Parathyroid adenoma (tissue), 2 donors: ENCODE measurements around the gene TARS2.

Experiments used
- H2AFZ ChIP-seq: fragments of 300-600 bp; sonication (generic); one replicate; pipeline ENCODE4 v1.7.0; 2017; ENCODE audit warnings: antibody characterized with exemption, mild to moderate bottlenecking
- H3K27ac ChIP-seq: fragments of 300-600 bp; sonication (generic); one replicate; pipeline ENCODE4 v1.7.0; 2017
- H3K27me3 ChIP-seq: fragments of 300-600 bp; sonication (generic); one replicate; pipeline ENCODE4 v1.7.0; 2017; ENCODE audit warnings: low read length; ENCODE audit not compliant: control insufficient read depth, insufficient read depth
- H3K36me3 ChIP-seq: fragments of 300-600 bp; sonication (generic); one replicate; pipeline ENCODE4 v1.7.0; 2017; ENCODE audit warnings: low read length; ENCODE audit not compliant: control insufficient read depth, insufficient read depth
- H3K4me1 ChIP-seq: fragments of 300-600 bp; sonication (generic); one replicate; pipeline ENCODE4 v1.7.0; 2017; ENCODE audit warnings: control low read depth
- H3K4me2 ChIP-seq: fragments of 300-600 bp; sonication (generic); one replicate; pipeline ENCODE4 v1.7.0; 2017; ENCODE audit warnings: low read length
- H3K4me3 ChIP-seq: fragments of 300-600 bp; sonication (generic); one replicate; pipeline ENCODE4 v1.7.0; 2017; ENCODE audit warnings: low read depth, low read length
- H3K79me2 ChIP-seq: fragments of 300-600 bp; sonication (generic); one replicate; pipeline ENCODE4 v1.7.0; 2017; ENCODE audit warnings: control low read depth
- H3K9ac ChIP-seq: fragments of 300-600 bp; sonication (generic); one replicate; pipeline ENCODE4 v1.7.0; 2017; ENCODE audit warnings: mild to moderate bottlenecking
- H3K9me3 ChIP-seq: fragments of 300-600 bp; sonication (generic); one replicate; pipeline ENCODE4 v1.7.0; 2017; ENCODE audit warnings: low read length; ENCODE audit not compliant: control insufficient read depth
- TF ChIP-seq, protein P1 (sequence below): fragments of 300-600 bp; sonication (generic); IDR thresholded peaks from one replicate; pipeline ENCODE4 v1.7.0; 2017; ENCODE audit warnings: antibody characterized with exemption, mild to moderate bottlenecking
- donor health status: primary hyperparathyroidism.

The TARS2 gene

DNA sequence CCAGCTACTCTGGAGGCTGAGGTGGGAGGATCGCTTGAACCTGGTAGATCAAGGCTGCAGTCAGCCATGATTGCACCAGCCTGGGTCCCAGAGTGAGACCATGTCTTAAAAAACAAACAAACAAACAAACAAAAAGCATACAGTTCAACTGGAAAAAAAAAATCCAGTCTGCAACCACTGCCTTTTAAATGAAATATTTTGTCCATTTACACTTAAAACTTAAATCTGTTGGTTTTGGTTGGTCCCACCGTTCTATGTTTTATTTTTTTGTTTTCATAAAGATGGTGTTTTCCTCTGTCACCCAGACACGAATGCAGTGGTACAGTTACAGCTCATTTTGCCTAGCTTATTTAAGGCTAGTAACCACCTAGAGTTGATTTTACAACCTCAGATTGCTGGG, 38.1 kb downstream of the TARS2 start:
- Histone ChIP-seq H3K27ac (no peak overlapping the region), H2AFZ (no peak overlapping the region), H3K36me3 (no peaks in the 10 kb centered on the region), H3K79me2 (no peaks in the 10 kb centered on the region), H3K4me3 (no peak overlapping the region), H3K9me3 (no peaks in the 10 kb centered on the region), H3K27me3 (no peaks in the 10 kb centered on the region), H3K4me2 (no peak overlapping the region), H3K4me1 (no peaks in the 10 kb centered on the region), H3K9ac (no peak overlapping the region)
- TF ChIP-seq, protein P1, sequence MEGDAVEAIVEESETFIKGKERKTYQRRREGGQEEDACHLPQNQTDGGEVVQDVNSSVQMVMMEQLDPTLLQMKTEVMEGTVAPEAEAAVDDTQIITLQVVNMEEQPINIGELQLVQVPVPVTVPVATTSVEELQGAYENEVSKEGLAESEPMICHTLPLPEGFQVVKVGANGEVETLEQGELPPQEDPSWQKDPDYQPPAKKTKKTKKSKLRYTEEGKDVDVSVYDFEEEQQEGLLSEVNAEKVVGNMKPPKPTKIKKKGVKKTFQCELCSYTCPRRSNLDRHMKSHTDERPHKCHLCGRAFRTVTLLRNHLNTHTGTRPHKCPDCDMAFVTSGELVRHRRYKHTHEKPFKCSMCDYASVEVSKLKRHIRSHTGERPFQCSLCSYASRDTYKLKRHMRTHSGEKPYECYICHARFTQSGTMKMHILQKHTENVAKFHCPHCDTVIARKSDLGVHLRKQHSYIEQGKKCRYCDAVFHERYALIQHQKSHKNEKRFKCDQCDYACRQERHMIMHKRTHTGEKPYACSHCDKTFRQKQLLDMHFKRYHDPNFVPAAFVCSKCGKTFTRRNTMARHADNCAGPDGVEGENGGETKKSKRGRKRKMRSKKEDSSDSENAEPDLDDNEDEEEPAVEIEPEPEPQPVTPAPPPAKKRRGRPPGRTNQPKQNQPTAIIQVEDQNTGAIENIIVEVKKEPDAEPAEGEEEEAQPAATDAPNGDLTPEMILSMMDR, result no peak

DNA sequence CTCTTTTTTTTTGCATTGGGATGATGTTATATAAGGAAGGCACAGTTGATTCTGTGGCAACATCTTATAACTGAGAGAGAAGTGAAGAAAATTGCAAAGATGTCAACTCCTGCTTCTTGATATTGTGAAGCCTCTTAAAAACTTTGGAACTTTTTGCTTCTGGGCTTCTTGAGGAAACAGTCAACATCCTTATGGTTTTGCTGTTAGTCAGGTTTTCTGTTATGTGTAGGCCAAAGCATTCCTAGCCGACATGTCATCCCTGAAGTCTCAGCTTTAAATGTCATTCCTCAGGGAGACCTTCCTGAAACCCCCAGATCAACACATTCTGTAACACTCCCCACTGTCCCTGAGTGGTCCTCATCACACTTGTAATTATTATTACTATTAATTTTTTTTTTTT, 41.0 kb downstream of the TARS2 start:
- Histone ChIP-seq H3K79me2 (no peaks in the 10 kb centered on the region), H3K27me3 (no peaks in the 10 kb centered on the region), H3K9ac (no peak overlapping the region), H2AFZ (no peak overlapping the region), H3K4me3 (no peak overlapping the region), H3K9me3 (no peaks in the 10 kb centered on the region), H3K27ac (no peak overlapping the region), H3K4me2 (no peak overlapping the region), H3K36me3 (no peaks in the 10 kb centered on the region), H3K4me1 (no peaks in the 10 kb centered on the region)
- TF ChIP-seq, protein P1, result no peak

- H3K4me1 ChIP-seq, result no peaks in the 10 kb centered on the region
- H3K27me3 ChIP-seq, result no peaks in the 10 kb centered on the region
- no peaks in the 10 kb centered on the region for H3K9me3 ChIP-seq
- TF ChIP-seq, protein P1, result no peak
- no peaks in the 10 kb centered on the region for H3K36me3 ChIP-seq
- no peak overlapping the region for H2AFZ ChIP-seq
- no peak overlapping the region for H3K9ac ChIP-seq
- no peak overlapping the region for H3K27ac ChIP-seq
- H3K4me3 ChIP-seq, result no peak overlapping the region
- no peaks in the 10 kb centered on the region for H3K79me2 ChIP-seq
- H3K4me2 ChIP-seq, result no peak overlapping the region
These were observed 41.8 kb downstream of the TARS2 start for GRCh38 chr1:150529017-150529416.

GRCh38 chr1:150530491-150531159, 43.4 kb downstream of the TARS2 start:
- H3K36me3 ChIP-seq, result no peaks in the 10 kb centered on the region
- no peaks in the 10 kb centered on the region for H3K4me1 ChIP-seq
- no peak overlapping the region for H3K4me3 ChIP-seq
- H3K27me3 ChIP-seq, result no peaks in the 10 kb centered on the region
- no peaks in the 10 kb centered on the region for H3K79me2 ChIP-seq
- no peak overlapping the region for H3K4me2 ChIP-seq
- H2AFZ ChIP-seq, result no peak overlapping the region
- no peaks in the 10 kb centered on the region for H3K9me3 ChIP-seq
- TF ChIP-seq, protein P1, result no peak
- no peak overlapping the region for H3K9ac ChIP-seq
- H3K27ac ChIP-seq, result no peak overlapping the region

DNA sequence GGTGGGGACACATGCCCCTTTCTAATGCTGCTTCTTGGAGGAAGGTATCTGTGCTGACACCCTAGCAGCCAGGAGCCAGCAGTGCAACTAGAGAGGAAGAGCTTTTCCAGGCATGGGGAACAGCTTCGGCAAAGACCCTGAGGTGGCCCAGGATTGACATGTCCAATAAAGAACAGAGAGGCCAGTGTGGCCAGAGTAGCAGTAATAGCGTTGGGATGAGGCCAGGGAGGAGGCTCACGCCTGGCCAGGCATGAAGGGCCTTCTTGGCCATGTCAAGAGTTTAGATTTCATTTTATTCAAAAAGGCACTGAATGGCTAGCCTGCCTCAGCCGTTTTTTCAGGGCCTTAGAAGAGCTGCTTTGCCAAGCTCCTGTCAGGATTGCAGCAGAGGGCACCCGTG, 45.6 kb downstream of the TARS2 start:
- Histone ChIP-seq H3K4me1 (no peaks in the 10 kb centered on the region), H3K4me3 (no peak overlapping the region), H3K27me3 (no peaks in the 10 kb centered on the region), H3K4me2 (no peak overlapping the region), H3K9ac (no peak overlapping the region), H3K36me3 (no peaks in the 10 kb centered on the region), H2AFZ (peak overlapping the region; percentile 50), H3K9me3 (no peaks in the 10 kb centered on the region), H3K27ac (no peak overlapping the region), H3K79me2 (no peaks in the 10 kb centered on the region)
- TF ChIP-seq, protein P1, result no peak
